Activated CD8-positive, alpha-beta T cell treated with anti-CD3 and anti-CD28 coated beads for 36 hours (primary cell): ENCODE data around the gene MEF2C. TPM values are rescaled to one million over a fixed set of nuclear protein-coding genes. Genes with fewer than 3 reads are reported as not detected.

Experiments
- ATAC-seq: fragments of 200-7000 bp; cut with Tn5 transposase; one replicate; pipeline ENCODE4 v1.10.0; 2021; ENCODE audit warnings: mild to moderate bottlenecking, moderate library complexity
- CTCF ChIA-PET: fragments of 350-600 bp; sonication (Branson Sonifier 250); formaldehyde crosslinking; loops from one replicate; lab custom pipeline; 2021; ENCODE audit warnings: antibody characterized with exemption; lab: Charles Lee
- POLR2A ChIA-PET: fragments of 350-600 bp; sonication (Branson Sonifier 250); formaldehyde crosslinking; loops from one replicate; lab custom pipeline; 2021; ENCODE audit warnings: antibody characterized with exemption; lab: Charles Lee
- DNase-seq: peaks from one replicate; pipeline ENCODE4 v3.0.0-alpha.2; 2020
- H3K27ac Mint-ChIP-seq: one replicate; pipeline ENCODE4 v1.8.0; 2021; ENCODE audit warnings: mild to moderate bottlenecking, mixed read lengths
- H3K27me3 Mint-ChIP-seq: one replicate; pipeline ENCODE4 v1.8.0; 2021; ENCODE audit warnings: mixed read lengths
- H3K36me3 Mint-ChIP-seq: one replicate; pipeline ENCODE4 v1.8.0; 2021; ENCODE audit warnings: low read depth, mixed read lengths
- H3K4me1 Mint-ChIP-seq: one replicate; pipeline ENCODE4 v1.8.0; 2021; ENCODE audit warnings: low read depth, mixed read lengths
- H3K4me3 Mint-ChIP-seq: one replicate; pipeline ENCODE4 v1.8.0; 2021; ENCODE audit warnings: mild to moderate bottlenecking, moderate library complexity, mixed read lengths
- H3K9me3 Mint-ChIP-seq: one replicate; pipeline ENCODE4 v1.8.0; 2021; ENCODE audit warnings: mixed read lengths
- intact Hi-C: fragments of 100-400 bp; cut with micrococcal nuclease; formaldehyde crosslinking; loops from one replicate; pipeline ENCODE4 v1.10.0; 2022
- total RNA-seq, 2 experiments: library from RNA; stranded (reverse); gene quantifications; one replicate each; pipeline ENCODE4 v1.2.3, GENCODE V29; 2021
- TF ChIP-seq, protein P1 (sequence below): fragments of 200-600 bp; IDR thresholded peaks from one replicate; pipeline ENCODE4 v1.8.0; 2022; ENCODE audit warnings: antibody characterized with exemption, mild to moderate bottlenecking

The MEF2C gene
- total RNA-seq, 2 experiments from 2014 or later, result 0.27 to 1.3 TPM

- H3K27ac Mint-ChIP-seq, result no peak overlapping the region
- POLR2A ChIA-PET, result interaction anchor here (1.7 kb wide), 1 partner anchor 14 kb away, joined by 5 read pairs; no protein-coding TSS in a partner anchor
- intact Hi-C loops, result loop anchor here (10.0 kb wide), 1 partner anchor 411 kb away; the partner anchor contains the start of gene TMEM161B
- peak; percentile 35 for DNase-seq
- peaks cover 19% of the 10 kb centered on the region for H3K4me1 Mint-ChIP-seq
- peaks cover 8% of the 10 kb centered on the region for H3K36me3 Mint-ChIP-seq
- peak; percentile 34 for ATAC-seq
- H3K9me3 Mint-ChIP-seq, result no peaks in the 10 kb centered on the region
- peaks cover 77% of the 10 kb centered on the region for H3K27me3 Mint-ChIP-seq
- CTCF ChIA-PET, result interaction anchor here (1.4 to 1.8 kb wide), 4 partner anchors 10 to 895 kb away, joined by 4 to 9 read pairs (median 6); no protein-coding TSS in a partner anchor
- TF ChIP-seq, protein P1, sequence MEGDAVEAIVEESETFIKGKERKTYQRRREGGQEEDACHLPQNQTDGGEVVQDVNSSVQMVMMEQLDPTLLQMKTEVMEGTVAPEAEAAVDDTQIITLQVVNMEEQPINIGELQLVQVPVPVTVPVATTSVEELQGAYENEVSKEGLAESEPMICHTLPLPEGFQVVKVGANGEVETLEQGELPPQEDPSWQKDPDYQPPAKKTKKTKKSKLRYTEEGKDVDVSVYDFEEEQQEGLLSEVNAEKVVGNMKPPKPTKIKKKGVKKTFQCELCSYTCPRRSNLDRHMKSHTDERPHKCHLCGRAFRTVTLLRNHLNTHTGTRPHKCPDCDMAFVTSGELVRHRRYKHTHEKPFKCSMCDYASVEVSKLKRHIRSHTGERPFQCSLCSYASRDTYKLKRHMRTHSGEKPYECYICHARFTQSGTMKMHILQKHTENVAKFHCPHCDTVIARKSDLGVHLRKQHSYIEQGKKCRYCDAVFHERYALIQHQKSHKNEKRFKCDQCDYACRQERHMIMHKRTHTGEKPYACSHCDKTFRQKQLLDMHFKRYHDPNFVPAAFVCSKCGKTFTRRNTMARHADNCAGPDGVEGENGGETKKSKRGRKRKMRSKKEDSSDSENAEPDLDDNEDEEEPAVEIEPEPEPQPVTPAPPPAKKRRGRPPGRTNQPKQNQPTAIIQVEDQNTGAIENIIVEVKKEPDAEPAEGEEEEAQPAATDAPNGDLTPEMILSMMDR, result no peak
- H3K4me3 Mint-ChIP-seq, result peak overlapping the region; percentile 67
These were observed 207.0 kb downstream of the MEF2C start for GRCh38 chr5:88675708-88676636.

GRCh38 chr5:88675168-88675707, 207.7 kb downstream of the MEF2C start:
- CTCF ChIA-PET, result interaction anchor here (0.9 to 1.8 kb wide), 5 partner anchors 10 to 894 kb away, joined by 3 to 9 read pairs (median 4); no protein-coding TSS in a partner anchor

GRCh38 chr5:88674356-88675167, 208.4 kb downstream of the MEF2C start:
- TF ChIP-seq, protein P1, result no peak
- no peak overlapping the region for H3K27ac Mint-ChIP-seq
- CTCF ChIA-PET, result interaction anchor here (0.9 to 1.8 kb wide), 4 partner anchors 8 to 893 kb away, joined by 3 to 7 read pairs (median 4); no protein-coding TSS in a partner anchor
- POLR2A ChIA-PET, result interaction anchor here (1.1 to 1.7 kb wide), 2 partner anchors 14 to 16 kb away, joined by 3 to 5 read pairs; no protein-coding TSS in a partner anchor
- H3K27me3 Mint-ChIP-seq, result peaks cover 82% of the 10 kb centered on the region
- peak; percentile 64 for ATAC-seq
- peaks cover 8% of the 10 kb centered on the region for H3K36me3 Mint-ChIP-seq
- H3K9me3 Mint-ChIP-seq, result no peaks in the 10 kb centered on the region
- DNase-seq, result peak; percentile 67
- intact Hi-C loops, result loop anchor here (10.0 kb wide), 1 partner anchor 410 kb away; the partner anchor contains the start of gene TMEM161B
- H3K4me3 Mint-ChIP-seq, result peak overlapping the region; percentile 67
- H3K4me1 Mint-ChIP-seq, result peaks cover 19% of the 10 kb centered on the region

More at GRCh38 chr5:88675168-88675707, 207.7 kb downstream of the MEF2C start:
- intact Hi-C loops, result loop anchor here (10.0 kb wide), 1 partner anchor 410 kb away; the partner anchor contains the start of gene TMEM161B
- Mint-ChIP-seq H3K4me1 (peaks cover 19% of the 10 kb centered on the region), H3K36me3 (peaks cover 8% of the 10 kb centered on the region), H3K9me3 (no peaks in the 10 kb centered on the region), H3K27ac (peak overlapping the region; percentile 49), H3K27me3 (peaks cover 76% of the 10 kb centered on the region), H3K4me3 (peak overlapping the region; percentile 67)
- ATAC-seq (peak; percentile 37), DNase-seq (no peak)
- TF ChIP-seq, protein P1, result no peak
- POLR2A ChIA-PET, result interaction anchor here (1.7 kb wide), 1 partner anchor 15 kb away, joined by 5 read pairs; no protein-coding TSS in a partner anchor

GRCh38 chr5:88673253-88674105, 209.5 kb downstream of the MEF2C start:
- no peak for DNase-seq
- H3K27ac Mint-ChIP-seq, result no peak overlapping the region
- peaks cover 6% of the 10 kb centered on the region for H3K36me3 Mint-ChIP-seq
- ChIA-PET POLR2A (interaction anchor here (1.1 kb wide), 1 partner anchor 15 kb away, joined by 3 read pairs; no protein-coding TSS in a partner anchor), CTCF (interaction anchor here (1.0 kb wide), 1 partner anchor 9 kb away, joined by 3 read pairs; no protein-coding TSS in a partner anchor)
- TF ChIP-seq, protein P1, result no peak
- H3K4me3 Mint-ChIP-seq, result peak overlapping the region; percentile 67
- ATAC-seq, result no peak
- intact Hi-C loops, result loop anchor here (10.0 kb wide), 1 partner anchor 409 kb away; the partner anchor contains the start of gene TMEM161B
- peaks cover 76% of the 10 kb centered on the region for H3K27me3 Mint-ChIP-seq
- peaks cover 19% of the 10 kb centered on the region for H3K4me1 Mint-ChIP-seq
- H3K9me3 Mint-ChIP-seq, result no peaks in the 10 kb centered on the region
